Activated T-cell treated with anti-CD3 and anti-CD28 coated beads, Interleukin-2, amount 50 U/mL, for 4 hours (primary cell): Measurements from ENCODE around the gene SUGCT. TPM values are rescaled to one million over a fixed set of nuclear protein-coding genes. Genes with fewer than 3 reads are reported as not detected.
"Not testable (repeated sequence)": the region's sequence is repeated elsewhere in the genome, so short reads cannot be mapped to it uniquely, and the experiment has no call there.

ENCODE experiments used
- ATAC-seq, 2 donors: fragments of 200-7000 bp; cut with Tn5 transposase; one replicate each; pipeline ENCODE4 v1.10.0; 2021
- DNase-seq: peaks from one replicate; pipeline ENCODE4 v3.0.0-alpha.2; 2020
- H3K27me3 Mint-ChIP-seq: one replicate; pipeline ENCODE4 v1.8.0; 2021; ENCODE audit warnings: low read depth, mixed read lengths
- H3K36me3 Mint-ChIP-seq: one replicate; pipeline ENCODE4 v1.8.0; 2022; ENCODE audit warnings: mixed read lengths; ENCODE audit not compliant: insufficient read depth
- H3K4me1 Mint-ChIP-seq: one replicate; pipeline ENCODE4 v1.8.0; 2021; ENCODE audit warnings: low read depth, mixed read lengths
- H3K4me3 Mint-ChIP-seq: one replicate; pipeline ENCODE4 v1.8.0; 2021; ENCODE audit warnings: mild to moderate bottlenecking, moderate library complexity, mixed read lengths
- H3K9me3 Mint-ChIP-seq: one replicate; pipeline ENCODE4 v1.8.0; 2021; ENCODE audit warnings: mixed read lengths
- total RNA-seq, 3 donors: library from RNA; stranded (reverse); gene quantifications; one replicate each; pipeline ENCODE4 v1.2.1, GENCODE V29; 2021

SUGCT gene
- total RNA-seq, 3 donors from 2014 or later = 1.3 to 2.5 (median 2.1) TPM

DNA sequence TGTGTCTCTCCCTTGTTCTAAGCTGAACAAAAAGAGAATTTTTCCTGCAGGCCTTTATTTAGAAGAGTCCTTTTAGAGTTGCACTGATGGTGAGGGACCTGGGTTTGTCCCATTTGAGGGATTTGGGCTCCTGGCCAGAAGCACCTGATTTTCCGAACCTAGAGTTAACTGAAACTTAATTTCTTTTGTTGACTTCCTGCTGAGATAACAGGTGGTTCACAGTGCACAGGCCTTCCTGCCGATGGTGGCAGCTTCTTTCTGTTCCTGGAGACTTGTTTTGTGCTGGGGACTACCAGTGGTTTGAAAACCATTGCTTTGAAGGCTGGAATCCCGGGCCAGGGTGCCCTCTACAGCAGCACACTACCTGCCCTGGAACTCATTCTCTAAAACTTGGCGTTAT is 99.2 kb downstream of the SUGCT start:
- no peaks in the 10 kb centered on the region for H3K9me3 Mint-ChIP-seq
- H3K4me1 Mint-ChIP-seq = peaks cover 4% of the 10 kb centered on the region
- DNase-seq = no peak
- ATAC-seq = no peak
- no peak overlapping the region for H3K4me3 Mint-ChIP-seq
- H3K36me3 Mint-ChIP-seq = no peaks in the 10 kb centered on the region
- H3K27me3 Mint-ChIP-seq = no peaks in the 10 kb centered on the region

DNA sequence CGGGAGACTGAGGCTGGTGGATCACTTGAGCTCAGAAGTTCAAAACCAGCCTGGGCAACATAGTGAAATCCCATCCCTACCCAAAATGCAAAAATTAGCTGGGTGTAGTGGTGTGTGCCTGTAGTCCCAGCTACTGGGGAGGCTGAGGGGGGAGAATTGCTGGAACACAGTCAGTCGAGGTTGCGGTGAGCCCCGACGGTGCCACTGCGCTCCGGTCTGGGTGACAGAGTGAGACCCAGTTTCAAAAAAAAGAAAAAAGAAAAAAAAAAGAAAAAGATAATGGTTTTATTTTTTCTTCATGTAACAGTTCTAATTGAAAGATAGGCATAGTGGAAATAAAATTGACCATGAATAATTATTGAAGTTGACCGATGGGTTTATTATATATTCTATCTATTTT is 99.9 kb downstream of the SUGCT start:
- no peak for DNase-seq
- Mint-ChIP-seq H3K4me1 (peaks cover 4% of the 10 kb centered on the region), H3K4me3 (no peak overlapping the region), H3K36me3 (no peaks in the 10 kb centered on the region), H3K27me3 (no peaks in the 10 kb centered on the region), H3K9me3 (no peaks in the 10 kb centered on the region)
- no peak for ATAC-seq

DNA sequence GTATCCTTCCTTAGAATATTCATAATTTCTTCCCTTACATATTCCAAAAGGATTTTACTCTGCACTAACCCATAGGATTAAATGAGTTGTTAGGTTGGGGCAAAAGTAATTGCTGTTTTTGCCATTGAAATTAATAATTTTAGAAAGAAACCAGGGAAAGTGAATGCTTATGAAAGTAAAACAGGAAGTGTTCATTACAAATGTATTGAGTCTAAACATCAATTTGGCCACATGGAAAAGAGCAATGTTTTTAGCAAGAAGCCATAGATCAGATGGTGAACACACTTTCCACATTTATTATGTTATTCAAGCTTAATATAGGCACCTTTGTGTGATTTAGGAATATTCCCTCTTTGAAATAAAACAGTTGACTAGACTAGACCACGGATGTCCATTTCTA is 102.9 kb downstream of the SUGCT start:
- ATAC-seq = no peak
- no peak for DNase-seq
- H3K36me3 Mint-ChIP-seq = no peaks in the 10 kb centered on the region

DNA sequence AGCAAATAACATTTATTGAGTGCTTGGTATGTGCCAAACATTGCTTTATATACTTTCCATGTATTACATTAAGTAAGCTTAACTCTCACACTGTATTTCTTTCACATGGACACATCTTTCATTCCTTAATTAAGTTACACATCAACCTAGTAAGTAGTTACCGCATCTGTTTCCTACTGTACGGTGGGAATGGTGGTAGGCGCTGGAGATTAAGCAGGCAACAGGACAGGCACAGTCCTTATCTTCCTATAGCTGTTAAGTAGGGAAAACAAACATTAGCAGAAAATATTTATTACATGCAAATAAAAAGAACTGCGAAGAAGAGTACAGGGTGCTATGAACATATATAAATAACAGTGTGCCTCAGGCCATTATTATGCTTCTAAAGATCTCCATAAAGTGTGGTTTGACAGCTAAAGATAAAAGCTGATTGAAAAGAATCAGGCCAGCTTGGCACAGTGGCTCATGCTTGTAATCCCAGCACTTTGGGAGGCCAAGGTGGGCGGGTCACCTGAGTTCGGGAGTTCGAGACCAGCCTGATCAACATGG is 105.0 kb downstream of the SUGCT start:
- no peaks in the 10 kb centered on the region for H3K4me1 Mint-ChIP-seq

More for the DNA sequence above, 102.9 kb downstream of the SUGCT start:
- Mint-ChIP-seq H3K27me3 (no peaks in the 10 kb centered on the region), H3K4me3 (no peak overlapping the region), H3K4me1 (peaks cover 4% of the 10 kb centered on the region), H3K9me3 (no peaks in the 10 kb centered on the region)

DNA sequence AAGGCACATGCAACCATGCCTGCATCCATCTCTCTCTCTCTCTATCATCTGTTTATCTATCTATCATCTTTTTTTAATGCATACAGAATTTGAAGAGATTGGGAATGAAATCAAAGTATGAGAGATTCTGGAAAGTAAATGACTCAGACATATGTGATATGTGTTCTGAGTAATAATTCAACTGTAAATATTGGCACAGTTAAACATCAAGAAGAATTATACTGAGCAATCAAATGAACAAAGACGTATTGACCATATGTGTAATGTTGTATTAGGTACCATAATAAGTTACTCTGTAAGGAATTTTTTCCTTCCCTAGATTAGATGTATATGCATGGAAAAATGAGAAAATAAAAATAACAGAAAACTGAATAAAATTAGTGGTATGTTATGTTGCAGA is 108.3 kb downstream of the SUGCT start:
- Mint-ChIP-seq H3K36me3 (no peaks in the 10 kb centered on the region), H3K27me3 (no peaks in the 10 kb centered on the region), H3K4me3 (no peak overlapping the region), H3K4me1 (no peaks in the 10 kb centered on the region), H3K9me3 (no peaks in the 10 kb centered on the region)
- ATAC-seq (no peak), DNase-seq (no peak)

More for the DNA sequence above, 105.0 kb downstream of the SUGCT start:
- no peak for ATAC-seq
- Mint-ChIP-seq H3K4me3 (no peak overlapping the region), H3K36me3 (no peaks in the 10 kb centered on the region), H3K9me3 (no peaks in the 10 kb centered on the region), H3K27me3 (no peaks in the 10 kb centered on the region)
- no peak for DNase-seq

DNA sequence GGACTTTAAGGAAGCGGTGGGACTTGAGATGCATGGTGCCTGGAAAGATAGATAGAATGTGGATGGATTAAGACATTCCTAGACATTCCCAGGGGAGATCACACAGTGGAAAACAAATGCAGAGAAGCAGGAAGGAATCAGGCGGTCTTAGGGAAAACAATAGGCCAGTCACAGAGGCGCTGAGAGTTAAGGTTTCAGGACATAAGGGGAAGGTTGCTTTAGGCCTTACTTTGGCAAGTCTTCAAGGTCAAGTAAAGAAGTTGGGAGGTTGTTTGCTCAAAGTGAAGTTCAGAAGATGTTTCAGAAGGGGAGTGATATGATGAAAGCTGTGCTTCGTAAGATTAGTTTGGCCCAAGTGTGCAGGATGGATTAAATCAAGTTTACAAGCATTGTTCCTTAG is 109.4 kb downstream of the SUGCT start:
- no peak for ATAC-seq
- H3K27me3 Mint-ChIP-seq = no peaks in the 10 kb centered on the region
- no peak overlapping the region for H3K4me3 Mint-ChIP-seq
- no peak for DNase-seq
- no peaks in the 10 kb centered on the region for H3K36me3 Mint-ChIP-seq
- H3K4me1 Mint-ChIP-seq = no peaks in the 10 kb centered on the region
- H3K9me3 Mint-ChIP-seq = no peaks in the 10 kb centered on the region

DNA sequence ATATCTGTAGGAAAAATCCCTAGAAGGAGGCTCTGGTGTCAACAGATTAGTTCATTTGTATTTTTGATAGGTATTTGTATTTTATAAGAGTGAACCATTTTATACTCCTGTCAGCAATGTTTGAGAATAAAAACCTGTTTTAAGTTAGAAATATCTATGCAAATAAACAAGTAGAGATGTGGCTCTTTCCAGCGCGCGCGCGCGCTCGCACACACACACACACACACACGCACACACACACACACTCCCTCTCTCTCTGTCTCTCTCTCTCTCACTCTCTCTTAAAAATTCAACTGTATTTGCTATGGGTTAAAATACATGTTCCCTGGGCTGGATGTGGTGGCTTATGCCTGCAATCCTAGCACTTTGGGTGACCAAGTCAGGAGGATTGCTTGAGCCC is 113.9 kb downstream of the SUGCT start:
- ATAC-seq (no peak), DNase-seq (no peak)
- Mint-ChIP-seq H3K27me3 (no peaks in the 10 kb centered on the region), H3K9me3 (no peaks in the 10 kb centered on the region), H3K4me1 (no peaks in the 10 kb centered on the region), H3K36me3 (no peaks in the 10 kb centered on the region), H3K4me3 (no peak overlapping the region)

DNA sequence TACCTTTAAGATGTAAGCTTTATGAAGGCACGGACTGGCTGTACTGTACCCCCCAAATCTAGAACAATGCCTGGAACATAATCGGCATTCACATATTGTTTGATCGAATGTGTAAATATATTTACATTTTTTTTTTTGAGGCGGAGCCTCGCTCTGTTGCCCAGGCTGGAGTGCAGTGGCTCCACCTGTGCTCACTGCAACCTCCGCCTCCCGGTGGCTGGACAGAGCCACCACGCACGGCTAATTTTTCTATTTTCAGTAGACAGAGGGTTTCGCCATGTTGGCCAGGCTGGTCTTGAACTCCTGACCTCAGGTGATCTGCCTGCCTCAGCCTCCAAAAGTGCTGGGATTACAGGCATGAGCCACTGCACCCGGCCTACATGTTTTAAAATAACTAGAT is 118.6 kb downstream of the SUGCT start:
- ATAC-seq, H3K36me3 Mint-ChIP-seq, H3K27me3 Mint-ChIP-seq, H3K4me1 Mint-ChIP-seq, H3K4me3 Mint-ChIP-seq, H3K9me3 Mint-ChIP-seq, DNase-seq: not testable (repeated sequence)

DNA sequence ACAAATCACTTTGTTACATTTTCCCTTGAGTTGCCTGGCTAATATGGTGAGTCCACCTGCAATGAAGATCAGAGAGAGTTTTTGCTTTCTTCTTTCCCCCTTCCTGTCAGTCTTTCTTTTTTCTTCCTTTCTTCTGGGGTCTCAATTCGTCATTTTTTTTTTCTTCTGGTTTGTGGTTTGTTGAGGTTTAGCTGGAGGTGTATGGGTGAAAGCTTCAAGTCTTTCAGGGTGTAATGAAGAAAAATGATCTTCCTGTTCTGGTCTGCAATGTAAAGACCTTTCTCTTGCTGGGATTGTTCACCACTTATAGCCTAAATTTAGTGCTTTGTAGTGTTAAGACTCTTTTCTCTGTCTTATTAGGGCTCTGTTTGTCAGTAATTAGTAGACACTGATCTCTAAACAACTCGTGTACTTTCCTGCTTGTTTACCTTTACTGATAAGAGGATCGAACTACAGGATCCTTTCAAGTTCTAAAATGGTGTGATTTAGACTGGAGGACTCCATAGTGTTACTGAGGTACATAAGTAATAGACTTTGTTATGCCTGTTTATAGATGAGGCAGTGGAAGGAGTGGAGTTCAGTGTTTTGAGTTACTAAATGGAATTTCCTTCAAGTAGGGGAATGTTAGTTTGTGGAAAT is 129.1 kb downstream of the SUGCT start:
- ATAC-seq = no peak
- H3K4me3 Mint-ChIP-seq = no peak overlapping the region
- H3K4me1 Mint-ChIP-seq = peaks cover 9% of the 10 kb centered on the region
- no peaks in the 10 kb centered on the region for H3K36me3 Mint-ChIP-seq
- no peak for DNase-seq
- no peaks in the 10 kb centered on the region for H3K9me3 Mint-ChIP-seq
- no peaks in the 10 kb centered on the region for H3K27me3 Mint-ChIP-seq

DNA sequence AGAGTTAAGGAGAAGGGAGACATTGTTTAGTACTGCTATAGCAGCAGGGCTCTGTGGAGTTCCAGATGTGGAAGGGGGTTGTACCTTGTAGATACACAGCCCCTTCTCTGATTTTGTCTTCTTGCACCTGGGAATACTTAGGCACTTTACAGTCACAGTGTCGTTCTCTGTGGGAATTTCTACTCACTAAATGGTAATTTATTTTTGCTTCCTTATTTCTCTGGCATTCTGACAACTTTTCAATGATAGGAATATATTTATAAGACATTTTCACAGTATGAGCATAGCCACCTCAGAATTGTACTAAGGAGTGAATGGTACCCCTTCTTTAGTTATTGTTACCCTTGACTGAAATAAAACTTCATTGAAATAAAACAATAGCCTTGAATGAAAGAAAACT is 132.8 kb downstream of the SUGCT start:
- H3K9me3 Mint-ChIP-seq = no peaks in the 10 kb centered on the region
- ATAC-seq (no peak), DNase-seq (no peak)
- H3K4me3 Mint-ChIP-seq = no peak overlapping the region
- H3K36me3 Mint-ChIP-seq = no peaks in the 10 kb centered on the region
- H3K4me1 Mint-ChIP-seq = peaks cover 9% of the 10 kb centered on the region
- no peaks in the 10 kb centered on the region for H3K27me3 Mint-ChIP-seq

DNA sequence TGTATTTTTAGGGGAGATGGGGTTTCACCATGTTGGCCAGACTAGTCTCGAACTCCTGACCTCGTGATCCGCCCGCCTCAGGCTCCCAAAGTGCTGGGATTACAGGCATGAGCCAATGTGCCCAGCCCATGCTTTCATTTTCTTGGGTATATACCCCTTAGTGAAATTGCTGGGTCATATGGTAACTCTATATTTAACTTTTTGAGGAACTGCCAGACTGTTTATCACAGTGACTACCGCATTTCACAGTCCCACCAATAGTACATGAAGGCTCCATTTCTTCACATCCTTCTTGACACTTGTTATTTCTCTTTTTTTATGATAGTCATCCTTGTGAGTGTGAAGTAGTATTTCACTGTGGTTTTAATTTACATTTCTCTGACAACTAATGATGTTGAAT is 134.0 kb downstream of the SUGCT start:
- not testable (repeated sequence) for H3K9me3 Mint-ChIP-seq, H3K4me1 Mint-ChIP-seq, H3K36me3 Mint-ChIP-seq, H3K4me3 Mint-ChIP-seq, H3K27me3 Mint-ChIP-seq, ATAC-seq, DNase-seq

DNA sequence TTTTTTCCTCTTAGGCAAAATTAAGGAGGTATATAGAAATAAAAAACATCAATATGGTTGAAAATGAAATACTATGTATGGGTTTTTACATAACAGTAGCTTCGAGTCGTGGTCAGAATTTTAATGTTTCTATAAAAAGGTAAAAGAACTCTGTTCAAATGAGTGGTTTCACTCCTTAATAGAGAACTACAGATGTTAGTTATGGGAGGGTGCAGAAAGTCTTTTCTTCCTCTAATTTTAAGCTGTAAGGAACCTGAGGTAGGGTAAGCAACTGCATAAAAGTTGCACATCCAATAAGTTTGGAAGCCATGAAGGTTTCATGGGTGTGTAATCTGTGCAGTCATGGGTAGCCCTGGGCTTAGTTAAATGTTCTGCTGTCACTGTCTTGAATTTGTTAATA is 141.3 kb downstream of the SUGCT start:
- DNase-seq = no peak
- Mint-ChIP-seq H3K4me3 (no peak overlapping the region), H3K9me3 (peaks cover 2% of the 10 kb centered on the region), H3K27me3 (no peaks in the 10 kb centered on the region), H3K36me3 (no peaks in the 10 kb centered on the region), H3K4me1 (no peaks in the 10 kb centered on the region)
- no peak for ATAC-seq

DNA sequence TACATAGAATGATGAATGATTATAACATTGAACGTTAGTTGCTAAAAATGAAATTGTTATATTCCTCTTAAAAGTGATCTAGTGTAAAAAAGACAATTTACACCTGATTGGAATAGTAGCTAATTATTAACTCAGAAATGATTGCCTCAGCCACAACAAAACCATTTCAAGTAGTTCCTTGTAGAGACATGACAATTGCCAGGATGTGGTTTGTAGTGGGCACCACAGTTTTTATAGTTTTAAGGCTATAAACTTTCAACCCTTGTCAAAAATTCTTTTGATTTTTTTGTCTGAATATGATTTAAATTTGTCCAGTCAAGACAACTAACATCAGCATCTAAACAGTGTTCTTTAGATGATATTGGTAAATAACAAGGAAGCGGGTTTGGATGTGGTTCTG is 145.2 kb downstream of the SUGCT start:
- no peaks in the 10 kb centered on the region for H3K27me3 Mint-ChIP-seq
- H3K4me3 Mint-ChIP-seq = no peak overlapping the region
- ATAC-seq (no peak), DNase-seq (no peak)
- no peaks in the 10 kb centered on the region for H3K4me1 Mint-ChIP-seq
- H3K36me3 Mint-ChIP-seq = no peaks in the 10 kb centered on the region
- peaks cover 5% of the 10 kb centered on the region for H3K9me3 Mint-ChIP-seq

DNA sequence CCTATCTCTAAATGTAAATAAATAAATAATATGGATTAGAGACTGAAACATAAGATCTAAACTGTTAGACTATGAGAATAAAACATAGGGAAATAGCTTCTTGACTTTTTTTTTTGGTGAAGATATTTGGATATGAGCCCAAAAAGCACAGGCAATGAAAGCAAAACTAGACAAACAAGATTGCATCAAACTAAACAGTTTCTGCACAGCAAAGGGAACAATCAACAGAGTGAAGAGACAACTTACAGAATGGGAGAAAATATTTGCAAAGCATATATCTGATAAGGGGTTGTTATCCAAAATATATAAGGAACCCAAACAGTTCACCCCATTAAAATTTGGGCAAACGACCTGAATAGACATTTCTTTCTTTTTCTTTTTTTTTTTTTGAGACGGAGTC is 148.1 kb downstream of the SUGCT start:
- ATAC-seq (no peak), DNase-seq (no peak)
- Mint-ChIP-seq H3K9me3 (peaks cover 5% of the 10 kb centered on the region), H3K36me3 (no peaks in the 10 kb centered on the region), H3K27me3 (no peaks in the 10 kb centered on the region), H3K4me3 (no peak overlapping the region), H3K4me1 (no peaks in the 10 kb centered on the region)

DNA sequence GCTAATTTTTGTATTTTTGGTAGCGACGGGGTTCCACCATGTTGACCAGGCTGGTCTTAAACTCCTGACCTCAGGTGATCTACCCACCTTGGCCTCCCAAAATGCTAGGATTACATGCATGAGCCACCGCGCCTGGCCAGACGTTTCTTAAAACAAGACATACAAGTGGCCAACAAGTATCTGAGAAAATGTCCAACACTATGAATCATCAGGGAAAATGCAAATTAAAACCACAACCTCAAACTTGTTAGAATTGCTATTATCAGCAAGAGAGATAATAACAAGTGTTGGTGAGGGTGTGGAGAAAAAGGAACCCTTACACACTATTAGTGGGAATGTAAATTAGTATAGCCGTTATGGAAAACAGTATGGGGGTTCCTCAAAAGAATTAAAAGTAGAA is 148.6 kb downstream of the SUGCT start:
- peaks cover 5% of the 10 kb centered on the region for H3K9me3 Mint-ChIP-seq
- no peak overlapping the region for H3K4me3 Mint-ChIP-seq
- H3K36me3 Mint-ChIP-seq = no peaks in the 10 kb centered on the region
- H3K27me3 Mint-ChIP-seq = no peaks in the 10 kb centered on the region
- no peaks in the 10 kb centered on the region for H3K4me1 Mint-ChIP-seq
- ATAC-seq (no peak), DNase-seq (no peak)
